Activated gamma-delta T cell treated with Interleukin-2 at 50 U/mL for 16 hours (primary cell): ENCODE results near the gene NTM.

ENCODE experiments used
- DNase-seq: peaks from one replicate; pipeline ENCODE4 v3.0.0-alpha.2; 2020

The NTM gene

DNA sequence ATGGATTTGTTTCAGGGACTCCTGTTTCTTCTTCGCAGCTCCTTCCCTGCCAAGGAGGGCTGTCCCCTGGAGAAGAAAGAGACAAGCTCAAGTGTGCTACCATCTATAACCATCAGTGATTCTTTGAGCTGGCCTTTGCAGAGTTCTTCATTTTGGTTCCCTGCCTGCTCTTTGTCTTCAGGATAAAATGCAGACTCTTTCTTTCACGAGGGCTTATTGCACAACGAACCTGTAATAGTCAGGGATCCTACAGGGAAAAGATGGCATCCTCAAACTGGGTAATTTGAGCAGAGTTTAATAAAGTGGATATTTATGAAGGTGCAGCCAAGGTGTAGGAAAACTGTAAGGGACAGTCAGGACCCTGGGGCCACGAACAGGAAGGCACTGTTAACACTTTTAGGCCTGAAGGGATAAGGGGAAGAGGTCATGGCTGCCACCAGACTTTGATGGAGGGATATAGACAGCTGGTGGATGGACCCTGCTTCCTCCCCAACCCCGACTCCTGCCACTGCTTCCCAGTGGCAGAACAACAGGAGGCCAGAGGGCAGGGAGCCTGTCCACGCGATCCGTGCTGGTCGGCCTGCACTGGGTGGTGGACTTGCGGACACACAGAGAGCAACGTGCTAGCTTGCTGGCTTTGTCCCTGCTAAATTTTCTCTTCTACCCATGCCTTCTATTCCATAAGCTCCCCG, 767.0 kb downstream of the NTM start:
- no peak for DNase-seq

DNA sequence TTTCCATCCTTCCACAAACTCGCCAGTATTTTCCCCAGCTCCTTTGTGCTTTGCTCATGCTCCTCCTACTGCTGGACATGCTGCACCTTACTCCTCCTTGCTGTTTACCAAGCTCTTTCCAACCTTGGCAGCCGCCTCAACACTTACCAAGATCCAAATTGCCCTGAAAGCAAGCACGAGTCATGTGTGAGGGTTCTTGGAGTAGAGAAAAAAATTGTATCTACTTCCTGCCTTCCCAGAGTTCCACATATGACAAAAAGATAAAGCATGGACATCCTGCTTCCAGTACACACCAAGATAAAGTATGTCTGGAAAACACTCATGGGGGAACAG, 767.5 kb downstream of the NTM start:
- DNase-seq, result no peak

DNA sequence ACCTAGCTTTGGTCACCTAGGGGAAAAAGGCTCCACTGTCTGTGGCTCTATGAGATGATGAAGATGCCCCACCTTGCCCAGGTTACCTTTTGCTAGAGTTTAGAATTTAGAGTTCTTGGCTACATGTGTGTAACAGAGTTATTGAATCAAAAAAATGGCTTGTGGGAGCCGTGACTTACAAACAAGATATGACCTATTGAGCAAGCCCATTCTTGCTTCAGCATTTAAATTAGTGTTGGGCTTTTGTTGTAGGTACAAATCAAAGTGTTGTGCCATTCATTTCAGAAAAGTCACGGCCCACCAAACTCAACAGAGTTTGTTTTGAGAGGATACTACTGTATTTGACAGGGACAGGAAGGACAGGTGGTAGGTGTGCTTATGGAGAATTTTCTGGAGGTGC, 768.8 kb downstream of the NTM start:
- no peak for DNase-seq

DNA sequence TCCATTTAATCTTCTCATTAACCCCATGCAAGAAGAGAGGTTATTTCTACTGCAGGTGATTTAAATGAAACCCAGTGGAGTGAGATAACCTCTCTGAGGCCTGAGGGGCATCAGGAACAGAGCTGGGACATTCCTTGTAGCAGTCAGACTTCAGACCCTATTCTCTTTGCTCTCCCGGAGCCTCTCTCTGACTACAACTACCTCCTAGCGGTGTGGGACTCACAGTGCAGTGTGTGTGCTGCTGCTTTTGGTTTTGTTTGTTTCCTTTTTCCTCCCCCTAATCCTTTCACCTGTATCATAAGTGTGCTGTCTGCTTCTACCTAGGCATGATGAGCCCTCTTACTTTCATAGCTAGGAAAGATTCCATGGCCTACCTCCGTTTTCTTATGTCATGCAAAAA, 769.6 kb downstream of the NTM start:
- no peak for DNase-seq

DNA sequence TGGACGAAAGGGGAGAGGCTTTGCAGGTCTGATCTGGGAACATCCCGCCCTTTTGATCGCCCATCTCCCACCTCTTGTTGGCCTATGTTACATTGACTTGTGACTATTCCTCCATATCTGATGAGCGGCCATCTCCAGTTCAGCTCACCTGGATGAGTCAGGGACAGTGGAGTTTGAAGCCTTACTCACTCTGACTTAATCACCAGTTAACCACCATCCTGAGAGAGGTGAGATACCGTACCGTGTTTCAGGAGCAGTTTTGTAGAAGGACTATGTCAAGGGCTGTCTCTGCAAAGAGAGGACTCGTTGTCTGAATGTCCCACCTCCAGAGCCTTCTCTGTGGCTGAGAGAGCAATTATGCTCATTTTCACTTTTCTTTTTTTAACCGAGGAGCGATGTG, 771.7 kb downstream of the NTM start:
- DNase-seq, result no peak

DNA sequence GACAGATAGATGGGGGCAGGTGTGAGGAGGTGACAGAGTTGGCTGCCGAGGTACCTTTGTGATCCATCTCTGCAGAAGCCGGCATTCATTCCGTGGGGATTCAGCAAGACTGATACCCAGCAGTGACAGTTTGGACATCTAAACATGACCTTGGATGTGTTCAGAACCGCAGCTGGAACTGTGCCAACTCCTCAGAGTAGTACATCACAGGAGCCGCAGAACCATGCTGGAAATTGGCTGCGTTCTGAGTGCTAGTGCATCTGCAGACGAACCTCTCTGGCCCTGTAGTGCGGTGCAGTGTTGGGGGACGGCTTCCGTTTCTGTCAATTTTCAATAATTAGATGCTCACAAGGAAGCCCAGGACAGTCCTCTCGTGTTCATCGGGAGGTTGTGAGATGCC, 772.1 kb downstream of the NTM start:
- no peak for DNase-seq

DNA sequence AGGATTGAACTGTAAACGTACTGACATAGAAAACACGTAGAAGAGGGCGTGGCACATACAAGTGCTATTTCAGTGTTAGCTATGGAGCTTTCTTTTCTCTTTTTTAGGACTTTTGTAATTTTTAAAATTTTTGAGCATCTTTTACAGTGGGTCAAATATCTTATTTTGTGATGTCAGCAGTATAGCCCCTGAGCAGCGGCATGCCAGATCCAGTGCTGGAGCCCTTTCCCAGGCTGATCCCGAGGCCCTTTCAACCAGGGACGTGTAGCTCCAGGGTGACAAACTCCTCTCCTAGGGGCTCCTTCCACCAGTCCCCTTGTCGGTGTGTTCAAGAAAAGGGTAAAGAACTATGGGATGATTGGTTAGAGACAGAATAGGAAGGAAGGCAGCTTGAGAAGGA, 777.0 kb downstream of the NTM start:
- DNase-seq, result no peak

DNA sequence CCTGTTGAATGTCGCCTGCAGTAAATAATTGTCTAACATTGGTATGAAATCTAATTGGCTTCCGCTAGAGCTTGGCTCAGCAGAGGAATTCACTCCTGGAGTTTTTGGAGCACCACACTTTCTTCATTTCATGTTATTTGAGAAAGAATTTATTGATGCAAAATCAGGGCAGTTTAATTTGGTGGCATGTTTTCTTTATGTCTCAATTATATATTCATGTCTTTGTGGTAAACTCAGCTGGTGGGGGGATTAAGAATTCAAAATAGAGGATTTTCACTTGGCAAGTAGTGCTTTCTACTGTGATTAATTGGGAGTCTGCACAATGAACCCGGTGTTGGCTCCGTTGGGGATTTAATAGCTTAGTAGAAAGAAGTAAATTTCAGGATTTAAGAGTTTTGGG, 784.4 kb downstream of the NTM start:
- DNase-seq, result no peak

DNA sequence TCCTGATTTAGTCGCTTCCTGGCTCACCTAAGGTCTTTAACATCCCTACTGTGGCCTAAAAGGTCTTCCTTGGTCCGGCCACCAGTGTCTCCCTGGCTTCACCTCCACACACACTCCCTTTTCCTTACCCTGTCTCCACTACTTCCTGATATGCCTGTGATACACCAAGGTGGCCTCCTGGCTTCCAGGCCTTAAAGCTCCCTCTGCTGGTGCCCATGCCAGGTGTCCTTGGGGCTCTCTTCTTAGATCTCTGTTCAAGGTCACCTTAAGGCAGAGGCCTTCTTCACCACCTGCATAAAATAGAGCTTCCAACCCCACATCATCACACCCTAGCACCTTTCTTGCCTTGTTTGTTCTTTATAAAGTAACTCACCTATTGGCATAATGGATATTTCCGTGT, 787.7 kb downstream of the NTM start:
- DNase-seq, result no peak

DNA sequence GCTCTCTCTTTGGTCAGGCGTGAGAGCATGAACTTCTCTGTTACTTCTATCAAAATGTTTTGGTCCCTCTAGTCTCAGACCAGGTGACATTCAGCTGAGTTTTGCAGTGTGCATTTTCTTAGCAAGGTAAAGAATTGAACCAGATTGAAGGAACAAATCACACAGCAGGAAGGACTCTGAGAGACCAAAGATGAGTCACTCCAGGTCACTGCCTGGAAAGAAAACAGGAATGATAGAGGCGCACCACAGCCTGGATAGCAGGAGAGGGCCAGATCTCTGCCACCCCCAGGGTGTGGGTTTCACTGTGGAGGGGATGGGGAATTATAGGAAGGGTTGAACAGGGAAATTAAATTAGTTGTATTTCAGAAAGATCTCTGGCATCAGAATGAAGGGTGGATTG, 788.3 kb downstream of the NTM start:
- no peak for DNase-seq

DNA sequence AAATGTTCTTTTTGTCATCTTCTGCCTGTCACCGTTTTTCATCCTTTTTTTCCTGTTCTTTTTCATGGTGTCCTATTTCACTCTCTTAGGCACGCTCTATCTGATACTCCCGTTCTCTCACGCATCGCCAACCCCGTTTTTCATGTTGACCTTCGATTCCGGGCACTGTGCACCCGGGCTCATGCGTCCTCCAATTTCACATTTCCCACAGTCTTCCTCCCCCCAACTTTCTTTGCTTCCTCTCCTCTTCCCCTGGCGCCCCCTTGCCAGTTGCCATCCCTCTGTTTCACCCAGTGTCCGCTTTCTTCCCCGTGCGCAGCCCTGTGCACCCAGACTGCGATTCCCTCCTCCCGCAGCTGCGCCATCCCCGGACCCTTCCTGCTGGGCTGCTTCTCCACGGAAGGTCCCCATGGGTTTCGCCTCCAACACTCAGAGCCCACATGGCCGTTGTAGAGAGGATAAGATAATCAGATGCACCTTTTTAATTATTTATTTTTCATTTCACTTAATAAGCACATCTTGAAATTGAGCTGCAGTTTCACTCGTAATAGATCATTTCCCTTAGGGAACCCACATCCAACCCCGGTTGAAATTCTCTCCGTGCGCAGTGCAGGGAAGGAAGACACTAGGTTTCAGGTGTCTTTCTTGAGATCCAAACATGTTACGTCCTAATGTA, 791.1 kb downstream of the NTM start:
- no peak for DNase-seq

DNA sequence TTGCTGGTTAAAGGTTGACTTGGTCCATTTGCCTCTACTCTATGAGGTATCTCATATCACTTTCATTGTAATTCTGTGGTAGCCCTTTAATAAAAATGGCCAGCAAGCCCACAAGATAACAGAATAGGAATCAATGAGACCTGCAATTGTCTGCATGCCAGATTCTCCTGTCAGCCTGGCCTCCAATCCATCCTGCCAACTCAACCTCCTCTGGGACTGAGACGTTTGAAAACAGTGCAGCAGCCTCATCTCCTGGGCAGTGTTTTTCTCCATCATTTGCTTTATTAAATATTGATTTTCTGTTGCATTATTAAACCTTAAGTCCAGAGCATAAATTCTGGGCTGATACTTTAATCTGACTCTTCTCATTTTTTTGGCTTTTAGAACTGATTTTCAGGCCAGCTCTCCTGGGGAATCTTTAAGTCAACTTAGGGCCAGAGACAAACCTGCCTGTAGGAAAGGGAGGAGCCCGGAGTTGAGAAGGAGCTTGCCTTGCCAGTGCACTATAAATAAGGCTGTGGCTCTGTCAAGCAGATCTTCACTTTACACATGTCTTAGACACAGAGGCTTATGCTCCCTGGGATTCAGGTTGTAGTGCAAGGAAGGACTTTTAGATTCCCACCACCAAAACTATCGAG, 798.0 kb downstream of the NTM start:
- no peak for DNase-seq

DNA sequence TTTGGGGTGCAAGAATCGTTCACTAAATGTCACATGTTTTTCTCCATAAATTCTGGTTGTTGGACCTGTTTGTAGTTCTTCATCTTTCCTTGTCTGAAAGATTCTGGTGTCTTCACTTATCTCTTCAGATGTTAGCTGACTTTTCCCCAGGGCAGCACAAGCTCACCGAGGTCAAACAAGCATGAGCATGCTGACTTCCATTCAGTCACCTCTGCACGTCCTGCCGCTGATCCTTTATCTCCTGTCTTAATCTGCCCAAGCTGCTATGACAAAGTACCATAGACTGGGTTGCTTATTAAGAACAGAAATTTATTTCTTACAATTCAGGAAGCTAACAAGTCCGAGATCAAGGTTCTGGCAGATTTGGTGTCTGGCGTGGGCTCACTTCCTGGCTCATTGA, 800.6 kb downstream of the NTM start:
- DNase-seq, result no peak

DNA sequence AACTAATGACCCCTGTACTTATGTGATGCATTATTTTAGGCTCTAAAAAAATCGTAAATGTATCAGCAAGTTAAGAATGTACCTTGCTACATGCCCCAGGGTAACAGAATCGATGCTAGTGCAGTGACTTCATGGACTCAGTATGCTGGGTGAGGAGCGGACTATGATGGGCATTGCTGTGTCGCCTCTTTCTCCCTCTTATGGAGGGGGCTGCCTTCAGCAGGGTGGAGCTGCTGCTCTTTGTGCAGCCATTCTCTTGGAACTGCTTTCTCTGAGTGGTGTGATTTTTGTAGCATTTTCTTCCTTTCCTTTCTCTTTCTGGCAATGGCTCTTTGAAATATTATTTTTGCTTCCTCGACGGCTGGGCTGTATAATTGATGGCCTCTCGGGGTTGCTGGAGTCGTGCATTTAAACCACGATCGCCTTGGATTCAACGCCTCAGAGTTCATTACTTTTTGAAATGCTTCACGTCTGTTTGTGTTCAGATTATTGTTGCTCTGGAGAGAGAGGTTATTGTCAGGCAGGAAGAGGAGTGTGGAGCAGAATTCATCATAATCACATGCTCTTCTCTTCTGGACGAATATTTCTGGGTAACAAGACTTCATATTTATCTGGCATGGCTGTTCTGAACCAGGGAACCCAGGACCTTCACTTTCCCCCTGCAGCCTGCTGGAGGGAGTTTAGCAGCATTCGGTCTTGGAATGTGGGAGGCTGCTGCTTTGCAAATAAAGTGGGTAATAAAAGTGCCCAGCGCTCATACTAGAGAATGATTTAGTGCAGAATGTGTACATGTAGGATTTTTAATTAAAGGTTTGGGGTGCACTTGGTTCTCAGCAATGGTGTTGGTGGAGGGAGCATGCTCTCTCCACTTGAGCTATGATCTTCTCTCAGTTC, 804.2 kb downstream of the NTM start:
- no peak for DNase-seq

DNA sequence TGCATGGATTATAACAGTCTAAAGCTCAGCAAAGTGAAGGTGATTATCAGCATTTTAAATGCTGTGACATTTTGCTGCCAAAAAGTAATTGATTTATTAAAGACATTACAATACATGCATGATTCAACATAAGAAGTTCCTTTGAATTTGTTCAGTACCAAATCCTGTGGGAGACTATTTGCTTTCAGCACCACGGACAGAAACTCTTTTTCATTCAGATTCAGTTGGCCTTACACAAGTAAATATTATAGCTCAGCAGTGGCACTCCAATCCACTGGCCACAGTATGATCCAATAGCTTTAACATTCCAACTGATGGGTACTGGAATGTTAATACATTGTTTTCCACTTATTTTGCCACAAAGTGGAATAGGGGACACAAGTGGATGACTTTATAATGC, 806.7 kb downstream of the NTM start:
- DNase-seq, result no peak

DNA sequence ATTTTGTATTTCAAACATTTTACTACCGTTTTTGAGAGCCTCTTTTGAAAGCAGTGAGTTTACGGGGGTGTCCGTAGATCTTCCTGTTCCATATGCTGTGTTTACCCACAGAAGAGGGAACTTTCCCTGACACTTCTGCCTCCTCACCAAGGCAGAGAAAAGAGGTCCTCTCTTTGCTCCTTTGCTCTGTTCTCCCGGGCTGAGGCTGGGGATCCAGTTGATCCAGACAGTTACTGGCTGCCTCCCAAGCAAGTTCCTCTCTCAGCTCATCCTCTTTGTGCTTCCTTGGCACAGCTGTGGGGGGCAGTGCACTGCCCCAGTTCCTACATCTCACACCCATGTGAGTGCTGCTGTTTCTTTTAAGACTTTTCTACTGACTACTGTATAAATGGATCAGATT, 813.7 kb downstream of the NTM start:
- DNase-seq, result no peak

DNA sequence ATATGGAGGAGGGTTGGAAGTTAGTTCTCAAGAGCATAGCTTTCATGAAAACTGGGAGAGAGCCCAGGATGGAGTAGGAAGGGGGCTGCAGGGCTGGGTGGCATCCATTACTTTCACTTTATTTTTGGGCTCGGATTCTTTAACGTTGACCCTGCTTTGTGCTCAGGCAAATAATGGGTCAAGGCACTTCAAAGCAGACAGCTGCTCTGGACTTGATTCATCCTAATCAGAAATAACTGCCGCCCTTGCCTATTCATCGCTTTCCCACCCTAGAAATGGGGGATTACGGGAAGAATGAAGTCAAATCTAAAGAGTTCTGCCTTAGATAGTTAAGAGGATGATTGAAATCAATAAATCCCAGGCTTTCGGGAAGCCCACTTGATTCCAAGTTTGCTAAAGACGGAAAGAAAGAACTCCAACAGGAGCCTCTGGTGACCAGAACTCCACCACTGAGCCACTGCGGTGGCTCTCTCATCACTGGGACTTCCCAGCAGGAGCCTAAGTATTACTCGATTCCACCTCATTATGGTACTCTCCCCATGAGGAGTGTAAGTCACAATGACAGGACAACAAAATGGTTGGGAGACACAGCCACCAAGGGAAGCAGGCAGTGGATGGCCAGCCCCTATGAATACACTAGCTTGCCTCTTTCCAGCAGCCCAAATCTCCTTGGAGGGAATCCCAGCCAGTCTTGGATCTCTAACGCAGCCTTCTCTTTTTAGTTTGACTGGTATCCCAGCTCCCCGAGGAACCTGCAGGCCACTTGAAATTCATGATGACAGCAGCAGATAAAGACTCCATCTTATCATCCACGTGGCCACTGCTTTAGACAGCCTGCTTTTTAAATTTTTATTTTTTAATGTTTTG, 815.5 kb downstream of the NTM start:
- DNase-seq, result no peak

DNA sequence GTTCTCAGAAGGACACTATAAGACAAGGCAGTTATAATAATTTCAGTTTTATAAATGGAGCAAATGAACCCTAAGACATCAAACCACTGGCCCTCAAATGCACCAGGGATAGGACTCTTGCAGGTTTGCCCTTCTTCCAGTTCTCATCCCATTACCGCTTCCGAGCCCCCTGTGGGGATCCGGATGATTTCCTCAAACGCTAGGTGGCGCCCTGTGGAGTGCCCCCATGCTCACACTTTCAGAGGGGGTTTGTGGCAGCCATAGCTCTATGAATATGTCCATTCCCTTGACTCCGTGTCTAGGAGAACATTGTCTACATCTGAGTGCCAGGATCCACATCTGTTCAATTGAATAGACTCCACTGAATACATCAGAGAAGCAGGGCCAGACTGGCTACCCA, 816.3 kb downstream of the NTM start:
- DNase-seq, result no peak

DNA sequence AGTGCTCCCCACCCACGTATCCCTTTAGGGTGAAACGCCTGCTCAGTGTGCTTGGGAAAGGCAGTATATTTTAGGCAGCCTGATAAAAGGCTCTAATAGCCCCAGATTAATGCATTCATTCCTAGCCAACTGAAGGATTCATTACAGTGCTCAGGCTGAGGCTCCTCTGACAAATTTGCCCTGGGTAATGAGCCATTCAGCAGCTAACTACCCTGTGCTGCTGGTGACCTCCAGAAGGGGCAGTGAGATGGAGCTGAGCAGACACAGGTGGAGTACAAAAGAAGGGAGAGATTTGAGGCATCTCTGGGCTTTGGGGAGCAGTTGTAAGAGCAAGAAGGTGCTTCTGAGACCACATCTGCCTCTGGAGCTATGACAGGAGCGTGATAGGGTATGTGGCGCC, 817.0 kb downstream of the NTM start:
- no peak for DNase-seq

DNA sequence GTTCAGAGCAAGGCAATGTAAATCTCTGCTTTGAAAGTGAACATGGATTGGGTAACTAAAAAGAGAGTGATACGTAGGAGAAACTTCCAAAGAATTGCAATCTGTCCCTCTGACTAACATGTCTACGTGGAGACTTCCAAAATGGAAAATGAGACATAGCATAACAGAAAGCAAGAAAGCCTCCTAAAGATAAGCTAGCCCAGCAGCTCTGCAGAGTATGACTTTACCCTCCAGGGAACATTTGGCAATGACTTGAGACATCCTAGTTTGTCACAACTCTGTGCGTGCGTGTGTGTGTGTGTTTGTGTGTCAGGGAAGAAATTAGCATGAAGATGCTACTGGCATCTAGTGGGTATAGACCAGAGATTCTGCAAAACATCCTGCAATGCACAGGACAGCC, 817.4 kb downstream of the NTM start:
- DNase-seq, result no peak

DNA sequence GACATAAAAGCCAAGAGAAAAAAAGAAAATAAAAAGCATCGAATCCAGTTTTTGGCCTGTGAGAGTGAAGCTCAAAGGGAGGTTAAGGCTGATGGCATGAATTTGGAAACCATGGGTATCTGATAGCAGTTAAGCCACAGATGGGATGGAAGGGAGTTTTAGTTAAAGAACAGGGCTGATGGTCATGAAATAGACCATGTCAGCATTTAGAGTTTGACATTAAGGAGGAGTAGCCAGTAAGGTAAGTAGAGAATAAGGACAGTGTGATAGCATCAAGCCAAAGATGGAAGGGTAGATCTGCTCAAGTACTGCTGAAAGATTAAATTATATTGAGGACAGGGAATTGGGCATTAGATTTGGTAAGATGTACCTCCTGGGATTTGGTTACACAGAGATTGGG, 826.5 kb downstream of the NTM start:
- no peak for DNase-seq

DNA sequence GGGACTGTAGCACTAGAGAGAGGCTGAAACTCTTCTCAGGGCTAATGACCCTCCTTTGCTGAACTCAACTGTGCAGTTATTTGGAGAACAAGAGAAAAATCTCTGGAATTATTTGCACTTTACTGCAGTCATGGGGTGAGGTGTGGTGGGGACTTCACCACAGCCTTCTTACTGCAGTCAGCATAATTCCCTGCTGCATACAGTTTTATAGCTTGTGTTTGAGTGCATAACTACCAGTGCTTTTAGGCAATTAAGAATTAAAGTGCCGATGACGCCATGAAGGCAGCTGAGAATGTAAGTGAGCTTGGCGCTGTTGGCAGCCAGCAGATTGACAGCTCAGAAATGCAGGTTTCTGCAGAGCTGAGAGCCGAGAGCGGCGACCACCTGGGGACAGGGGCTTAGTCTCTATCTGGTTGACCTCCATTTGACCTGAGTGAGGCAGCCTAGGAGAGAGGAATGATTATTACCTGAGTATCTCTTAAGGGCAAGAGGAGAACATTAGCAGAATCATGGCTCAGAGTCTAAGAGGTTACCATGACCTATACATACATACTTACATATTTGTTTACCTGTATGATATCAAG, 830.0 kb downstream of the NTM start:
- DNase-seq, result no peak
